Right lobe of liver (tissue), 6 donors: ENCODE measurements around the gene MAK. TPM values are rescaled to one million over a fixed set of nuclear protein-coding genes. Genes with fewer than 3 reads are reported as not detected.
"Not testable (repeated sequence)": the region's sequence is repeated elsewhere in the genome, so short reads cannot be mapped to it uniquely, and the experiment has no call there.

Experiments
- ATAC-seq, 4 donors: fragments of 200-7000 bp; cut with Tn5 transposase; one replicate each; pipeline ENCODE4 v1.9.1; 2020; ENCODE audit warnings: mild to moderate bottlenecking in 4 of 4, moderate library complexity in 4 of 4
- DNase-seq, 3 donors: peaks; one replicate each; pipeline ENCODE4 v3.0.0-alpha.2; 2020
- H3K27ac ChIP-seq, 3 donors: fragments of 200-600 bp; one replicate each; pipeline ENCODE4 v1.8.0; 2022
- H3K27me3 ChIP-seq, 2 donors: fragments of 200-600 bp; one replicate each; pipeline ENCODE4 v1.8.0; 2022
- H3K36me3 ChIP-seq, 4 donors: fragments of 200-600 bp; sonication (generic) in 1 of 4; one replicate each; pipeline versions ENCODE4 v1.5.1 to v1.8.0; 2017 to 2022; ENCODE audit warnings: control low read depth in 1 of 4
- H3K4me1 ChIP-seq, 4 donors: fragments of 200-600 bp; sonication (generic) in 1 of 4; one replicate each; pipeline versions ENCODE4 v1.5.1 to v1.8.0; 2017 to 2022; ENCODE audit warnings: control low read depth in 1 of 4
- H3K4me3 ChIP-seq, 3 donors: fragments of 200-600 bp; one replicate each; pipeline ENCODE4 v1.8.0; 2022
- H3K9me3 ChIP-seq, 4 donors: fragments of 200-600 bp; sonication (generic) in 1 of 4; one replicate each; pipeline versions ENCODE4 v1.5.1 to v1.8.0; 2017 to 2022; ENCODE audit warnings: control low read depth in 1 of 4
- POLR2A ChIP-seq: fragments of 450-650 bp; IDR thresholded peaks from one replicate; pipeline ENCODE4 v1.6.1; 2017; ENCODE audit warnings: antibody characterized with exemption, mild to moderate bottlenecking
- WGBS: methylation state at CpG from one replicate; pipeline ENCODE4 v1.1.6; 2018; ENCODE audit warnings: low coverage, low lambda C conversion rate; ENCODE audit not compliant: insufficient coverage; ENCODE audit errors: missing lambda C conversion rate; 5-methylcytosine and 5-hydroxymethylcytosine counted together
- intact Hi-C, 2 donors: fragments of 100-400 bp; cut with DNase I; formaldehyde crosslinking; loops; one replicate each; pipeline versions ENCODE4 v1.11.2 to v1.14.1; 2022
- total RNA-seq, 6 experiments: library from RNA; depleted of rRNA in 2 of 6; stranded (reverse); fragments of >200 nt in 2 of 6; fragmentation: NEBNext Ultra II Directional in 3 of 6; extraction: Animal tissue kit (Norgen Biotek cat#: 25700) in 3 of 6; gene quantifications; one replicate each; pipeline versions ENCODE4 v1.1.0 to v1.2.4, GENCODE V29; 2016 to 2023
- TF ChIP-seq, protein P1 (sequence below), 4 donors: fragments of 200-600 bp in 3 of 4; fragments of 450-650 bp in 1 of 4; IDR thresholded peaks; one replicate each; pipeline versions ENCODE4 v1.5.1 to v1.8.0; 2016 to 2022; ENCODE audit warnings: antibody characterized with exemption in 4 of 4, mild to moderate bottlenecking in 2 of 4
- donor health status: DM: no; HTN: yes; CAD: no.
- donor health status: DM: no; HTN: no; CAD: no.
- donor health status: DM: no; HTN: no; CAD: no.
- donor health status: DM: no; HTN: yes; CAD: no.
- donor health status: DM: no; HTN: yes; CAD: no.

MAK gene
- total RNA-seq, 6 experiments from 2014 or later: 0.12 to 0.18 (median 0.15) TPM; not detected in 3

DNA sequence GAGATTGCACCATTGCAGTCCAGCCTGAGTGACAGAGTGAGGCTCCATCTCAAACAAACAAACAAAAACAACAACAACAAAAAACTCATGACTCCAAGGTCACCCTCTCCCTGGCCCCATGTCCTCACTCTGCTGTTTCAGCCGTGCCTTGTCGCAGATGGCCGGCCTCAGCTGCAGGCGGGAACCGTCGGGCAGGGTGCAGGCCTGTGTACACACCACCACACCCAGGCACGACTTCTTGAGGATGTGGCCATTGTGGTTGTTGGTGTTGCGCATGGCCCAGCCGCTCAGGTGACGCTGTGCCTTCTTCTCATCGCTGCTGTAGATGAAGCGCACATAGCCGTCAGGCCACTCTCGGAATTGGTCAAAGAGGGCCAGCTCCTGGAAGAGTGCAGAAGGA, 38.7 kb upstream of the MAK start:
- ATAC-seq (no peak), DNase-seq (no peak)
- no peak for TF ChIP-seq POLR2A
- TF ChIP-seq, protein P1, sequence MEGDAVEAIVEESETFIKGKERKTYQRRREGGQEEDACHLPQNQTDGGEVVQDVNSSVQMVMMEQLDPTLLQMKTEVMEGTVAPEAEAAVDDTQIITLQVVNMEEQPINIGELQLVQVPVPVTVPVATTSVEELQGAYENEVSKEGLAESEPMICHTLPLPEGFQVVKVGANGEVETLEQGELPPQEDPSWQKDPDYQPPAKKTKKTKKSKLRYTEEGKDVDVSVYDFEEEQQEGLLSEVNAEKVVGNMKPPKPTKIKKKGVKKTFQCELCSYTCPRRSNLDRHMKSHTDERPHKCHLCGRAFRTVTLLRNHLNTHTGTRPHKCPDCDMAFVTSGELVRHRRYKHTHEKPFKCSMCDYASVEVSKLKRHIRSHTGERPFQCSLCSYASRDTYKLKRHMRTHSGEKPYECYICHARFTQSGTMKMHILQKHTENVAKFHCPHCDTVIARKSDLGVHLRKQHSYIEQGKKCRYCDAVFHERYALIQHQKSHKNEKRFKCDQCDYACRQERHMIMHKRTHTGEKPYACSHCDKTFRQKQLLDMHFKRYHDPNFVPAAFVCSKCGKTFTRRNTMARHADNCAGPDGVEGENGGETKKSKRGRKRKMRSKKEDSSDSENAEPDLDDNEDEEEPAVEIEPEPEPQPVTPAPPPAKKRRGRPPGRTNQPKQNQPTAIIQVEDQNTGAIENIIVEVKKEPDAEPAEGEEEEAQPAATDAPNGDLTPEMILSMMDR (IDR thresholded peaks at IDR 0.05): no peak
- Histone ChIP-seq H3K27me3 (peaks cover 4 to 5% of the 10 kb centered on the region in 2 donors), H3K27ac (no peak overlapping the region), H3K4me3 (no peak overlapping the region), H3K9me3 (no peaks in the 10 kb centered on the region), H3K4me1 (no peaks in the 10 kb centered on the region), H3K36me3 (no peaks in the 10 kb centered on the region)
- intact Hi-C loops: no loop called here
- WGBS: 80% methylated on average over 1 of the region's 14 CpGs

DNA sequence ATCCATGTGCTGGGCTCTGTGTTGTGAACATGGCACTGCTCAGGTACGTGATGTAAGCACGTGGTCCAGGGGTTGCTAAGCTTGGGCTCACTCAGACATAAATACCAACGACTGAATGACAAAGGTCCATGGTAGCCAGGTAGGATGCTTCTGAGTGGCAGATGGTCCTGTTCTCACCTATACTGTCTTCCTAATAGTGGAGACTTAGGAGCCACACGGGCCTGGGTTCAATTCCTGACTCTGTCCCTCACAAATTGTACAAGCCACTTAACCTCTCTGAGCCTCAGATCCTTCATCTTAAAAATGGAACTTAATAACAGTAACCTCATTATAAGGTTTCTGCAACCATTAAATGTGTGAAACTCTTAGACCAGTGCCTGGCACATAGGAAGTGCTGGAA, 36.7 kb upstream of the MAK start:
- no peak for DNase-seq
- ATAC-seq: no peak
- no peak for TF ChIP-seq POLR2A
- TF ChIP-seq, protein P1 (IDR thresholded peaks at IDR 0.05): no peak
- Histone ChIP-seq H3K4me3 (no peak overlapping the region), H3K4me1 (no peaks in the 10 kb centered on the region), H3K27ac (no peak overlapping the region), H3K36me3 (no peaks in the 10 kb centered on the region), H3K9me3 (no peaks in the 10 kb centered on the region), H3K27me3 (no peaks in the 10 kb centered on the region)
- 50% methylated on average over 1 of the region's 4 CpGs for WGBS
- intact Hi-C loops: no loop called here

DNA sequence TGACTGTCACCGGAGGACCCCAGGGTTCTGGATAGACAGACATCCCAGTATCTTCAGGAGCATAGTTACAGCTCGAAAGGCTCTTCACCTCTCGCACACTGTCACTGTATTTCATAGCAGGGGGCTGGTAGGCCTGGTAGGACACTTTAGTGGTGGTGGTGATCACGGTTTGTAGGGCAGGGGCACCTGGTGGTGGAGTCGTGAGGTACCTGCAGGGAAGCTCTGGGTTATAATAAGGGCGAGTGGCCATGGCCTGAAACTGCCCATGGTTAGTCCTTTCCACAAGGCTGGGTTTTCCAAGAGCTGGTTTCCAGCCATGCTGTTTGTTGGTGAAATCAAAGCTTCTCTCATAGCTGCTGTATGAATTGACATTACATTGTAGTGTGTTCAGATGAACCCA, 35.9 kb upstream of the MAK start:
- Histone ChIP-seq H3K9me3 (no peaks in the 10 kb centered on the region), H3K4me3 (no peak overlapping the region), H3K36me3 (no peaks in the 10 kb centered on the region), H3K27me3 (no peaks in the 10 kb centered on the region), H3K4me1 (no peaks in the 10 kb centered on the region), H3K27ac (no peak overlapping the region)
- no peak for DNase-seq
- ATAC-seq: no peak
- TF ChIP-seq POLR2A: no peak
- TF ChIP-seq, protein P1 (IDR thresholded peaks at IDR 0.05): no peak
- 87% methylated on average over 3 of the region's 6 CpGs for WGBS
- intact Hi-C loops: no loop called here

DNA sequence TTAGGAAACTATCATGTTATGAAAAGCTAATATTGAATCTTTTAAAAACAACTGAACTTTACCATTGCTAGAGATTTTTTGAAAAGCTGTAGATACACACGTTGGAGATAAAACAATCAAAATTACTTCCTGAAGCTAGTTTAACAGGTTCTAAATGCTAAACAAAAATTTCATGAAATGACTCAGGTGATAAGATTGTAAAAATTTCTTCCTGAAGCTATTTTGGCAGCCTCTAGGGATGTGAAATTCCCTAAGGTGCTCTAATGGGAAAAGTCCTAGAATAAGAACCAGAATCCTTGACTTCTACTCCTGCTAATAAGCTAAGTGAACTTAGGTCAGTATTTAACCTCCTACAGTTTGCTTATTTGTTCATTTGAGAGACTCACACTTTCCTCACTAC, 35.0 kb upstream of the MAK start:
- no peak for TF ChIP-seq POLR2A
- TF ChIP-seq, protein P1 (IDR thresholded peaks at IDR 0.05): no peak
- intact Hi-C loops: no loop called here
- Histone ChIP-seq H3K9me3 (no peaks in the 10 kb centered on the region), H3K27me3 (no peaks in the 10 kb centered on the region), H3K27ac (no peak overlapping the region), H3K4me1 (no peaks in the 10 kb centered on the region), H3K4me3 (no peak overlapping the region), H3K36me3 (no peaks in the 10 kb centered on the region)
- ATAC-seq: no peak
- DNase-seq: no peak
- WGBS: 18% methylated on average over 1 of the region's 1 CpG

GRCh38 chr6:10867952-10868351, 29.6 kb upstream of the MAK start:
- DNase-seq (no peak), ATAC-seq (no peak)
- Histone ChIP-seq H3K4me1 (no peaks in the 10 kb centered on the region), H3K36me3 (no peaks in the 10 kb centered on the region), H3K27me3 (no peaks in the 10 kb centered on the region), H3K4me3 (no peak overlapping the region), H3K9me3 (no peaks in the 10 kb centered on the region), H3K27ac (no peak overlapping the region)
- TF ChIP-seq, protein P1 (IDR thresholded peaks at IDR 0.05): no peak
- TF ChIP-seq POLR2A: no peak
- intact Hi-C loops: no loop called here
- WGBS: 74% methylated on average over 3 of the region's 3 CpGs

DNA sequence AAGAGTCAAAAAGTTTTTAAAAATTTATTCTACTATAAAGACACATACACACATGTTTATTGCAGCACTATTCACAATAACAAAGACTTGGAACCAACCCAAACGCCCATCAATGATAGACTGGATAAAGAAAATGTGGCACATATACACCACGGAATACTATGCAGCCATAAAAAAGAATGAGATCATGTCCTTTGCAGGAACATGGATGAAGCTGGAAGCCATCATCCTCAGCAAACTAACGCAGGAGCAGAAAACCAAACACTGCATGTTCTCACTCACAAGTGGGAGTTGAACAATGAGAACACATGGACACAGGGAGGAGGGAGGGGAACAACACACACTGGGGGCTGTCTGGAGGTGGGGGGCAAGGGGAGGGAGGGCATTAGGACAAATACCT, 28.4 kb upstream of the MAK start:
- intact Hi-C loops, H3K27ac ChIP-seq: not testable (repeated sequence)
- WGBS: 58% methylated on average over 3 of the region's 3 CpGs

DNA sequence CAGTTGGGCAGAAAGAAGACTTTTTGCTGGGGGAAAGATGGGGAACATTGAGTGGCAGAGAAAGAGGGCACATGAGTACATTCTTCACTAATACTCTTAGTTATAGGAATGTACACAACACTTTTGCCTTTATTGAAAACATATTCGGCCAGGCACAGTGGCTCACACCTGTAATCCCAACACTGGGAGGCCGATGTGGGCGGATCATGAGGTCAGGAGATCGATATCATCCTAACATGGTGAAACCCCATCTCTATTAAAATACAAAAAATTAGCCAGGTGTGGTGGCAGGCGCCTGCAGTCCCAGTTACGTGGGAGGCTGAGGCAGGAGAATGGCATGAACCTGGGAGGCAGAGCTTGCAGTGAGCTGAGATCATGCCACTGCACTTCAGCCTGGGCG, 24.7 kb upstream of the MAK start:
- H3K27ac ChIP-seq, DNase-seq, H3K4me3 ChIP-seq, H3K27me3 ChIP-seq, H3K4me1 ChIP-seq, intact Hi-C loops, H3K36me3 ChIP-seq, ATAC-seq, H3K9me3 ChIP-seq: not testable (repeated sequence)
- WGBS: 79% methylated on average over 7 of the region's 7 CpGs

More for the DNA sequence above, 28.4 kb upstream of the MAK start:
- H3K4me3 ChIP-seq, H3K36me3 ChIP-seq, H3K9me3 ChIP-seq, H3K27me3 ChIP-seq, ATAC-seq, DNase-seq, H3K4me1 ChIP-seq: not testable (repeated sequence)
